ENCODE measurements around the gene CCDC88C.

CCDC88C gene

GRCh38 chr14:91385697-91386096 lies 31.9 kb downstream of the CCDC88C start:
- peaks cover 72% of the 10 kb centered on the region for H3K4me1 Mint-ChIP-seq (ENCODE audit: low read depth)
- peaks cover 32% of the 10 kb centered on the region for H3K36me3 Mint-ChIP-seq (ENCODE audit: low read depth)
- H3K27ac Mint-ChIP-seq: no peak overlapping the region

GRCh38 chr14:91385224-91385623 lies 32.4 kb downstream of the CCDC88C start:
- Mint-ChIP-seq H3K4me3 (no peak overlapping the region), H3K36me3 (ENCODE audit: low read depth) (peaks cover 28% of the 10 kb centered on the region), H3K27me3 (ENCODE audit: low read depth) (no peaks in the 10 kb centered on the region), H3K4me1 (ENCODE audit: low read depth) (peaks cover 72% of the 10 kb centered on the region), H3K27ac (no peak overlapping the region), H3K9me3 (no peaks in the 10 kb centered on the region)
- DNase-seq (ENCODE audit: low spot score): no peak

More at GRCh38 chr14:91385697-91386096, 31.9 kb downstream of the CCDC88C start:
- Mint-ChIP-seq H3K9me3 (no peaks in the 10 kb centered on the region), H3K4me3 (no peak overlapping the region), H3K27me3 (ENCODE audit: low read depth) (no peaks in the 10 kb centered on the region)
- no peak for DNase-seq (ENCODE audit: low spot score)

GRCh38 chr14:91383439-91383838 lies 34.2 kb downstream of the CCDC88C start:
- Mint-ChIP-seq H3K27me3 (ENCODE audit: low read depth) (no peaks in the 10 kb centered on the region), H3K36me3 (ENCODE audit: low read depth) (peaks cover 33% of the 10 kb centered on the region), H3K27ac (peak overlapping the region; percentile 10), H3K4me1 (ENCODE audit: low read depth) (peaks cover 75% of the 10 kb centered on the region), H3K4me3 (no peak overlapping the region), H3K9me3 (no peaks in the 10 kb centered on the region)
- DNase-seq (ENCODE audit: low spot score): no peak

GRCh38 chr14:91381801-91382670 lies 35.6 kb downstream of the CCDC88C start:
- Mint-ChIP-seq H3K27me3 (ENCODE audit: low read depth) (no peaks in the 10 kb centered on the region), H3K27ac (peak overlapping the region; percentile 50), H3K9me3 (no peaks in the 10 kb centered on the region), H3K36me3 (ENCODE audit: low read depth) (peaks cover 40% of the 10 kb centered on the region), H3K4me3 (peak overlapping the region; percentile 11), H3K4me1 (ENCODE audit: low read depth) (peaks cover 76% of the 10 kb centered on the region)
- no peak for DNase-seq (ENCODE audit: low spot score)

GRCh38 chr14:91380610-91381371 lies 36.8 kb downstream of the CCDC88C start:
- no peak overlapping the region for H3K4me3 Mint-ChIP-seq
- peaks cover 82% of the 10 kb centered on the region for H3K4me1 Mint-ChIP-seq (ENCODE audit: low read depth)
- no peak for DNase-seq (ENCODE audit: low spot score)
- H3K9me3 Mint-ChIP-seq: no peaks in the 10 kb centered on the region
- peaks cover 40% of the 10 kb centered on the region for H3K36me3 Mint-ChIP-seq (ENCODE audit: low read depth)
- peak overlapping the region; percentile 17 for H3K27ac Mint-ChIP-seq
- H3K27me3 Mint-ChIP-seq (ENCODE audit: low read depth): no peaks in the 10 kb centered on the region

GRCh38 chr14:91380123-91380522 lies 37.5 kb downstream of the CCDC88C start:
- Mint-ChIP-seq H3K4me1 (ENCODE audit: low read depth) (peaks cover 86% of the 10 kb centered on the region), H3K27ac (no peak overlapping the region), H3K27me3 (ENCODE audit: low read depth) (no peaks in the 10 kb centered on the region), H3K36me3 (ENCODE audit: low read depth) (peaks cover 43% of the 10 kb centered on the region), H3K9me3 (no peaks in the 10 kb centered on the region), H3K4me3 (no peak overlapping the region)
- no peak for DNase-seq (ENCODE audit: low spot score)

- H3K36me3 Mint-ChIP-seq (ENCODE audit: low read depth): peaks cover 42% of the 10 kb centered on the region
- H3K4me3 Mint-ChIP-seq: no peak overlapping the region
These were observed 38.1 kb downstream of the CCDC88C start for GRCh38 chr14:91379579-91379932.

GRCh38 chr14:91378930-91379578 lies 38.6 kb downstream of the CCDC88C start:
- DNase-seq (ENCODE audit: low spot score): no peak
- peaks cover 89% of the 10 kb centered on the region for H3K4me1 Mint-ChIP-seq (ENCODE audit: low read depth)
- H3K27ac Mint-ChIP-seq: no peak overlapping the region
- no peak overlapping the region for H3K4me3 Mint-ChIP-seq
- peaks cover 44% of the 10 kb centered on the region for H3K36me3 Mint-ChIP-seq (ENCODE audit: low read depth)
- H3K27me3 Mint-ChIP-seq (ENCODE audit: low read depth): no peaks in the 10 kb centered on the region
- H3K9me3 Mint-ChIP-seq: no peaks in the 10 kb centered on the region

More at GRCh38 chr14:91379579-91379932, 38.1 kb downstream of the CCDC88C start:
- DNase-seq (ENCODE audit: low spot score): no peak
- Mint-ChIP-seq H3K4me1 (ENCODE audit: low read depth) (peaks cover 87% of the 10 kb centered on the region), H3K9me3 (no peaks in the 10 kb centered on the region), H3K27me3 (ENCODE audit: low read depth) (no peaks in the 10 kb centered on the region), H3K27ac (no peak overlapping the region)

GRCh38 chr14:91377700-91378652 lies 39.6 kb downstream of the CCDC88C start:
- H3K9me3 Mint-ChIP-seq: no peaks in the 10 kb centered on the region
- H3K27ac Mint-ChIP-seq: peak overlapping the region; percentile 49
- DNase-seq (ENCODE audit: low spot score): peak; percentile 48
- peaks cover 90% of the 10 kb centered on the region for H3K4me1 Mint-ChIP-seq (ENCODE audit: low read depth)
- H3K36me3 Mint-ChIP-seq (ENCODE audit: low read depth): peaks cover 45% of the 10 kb centered on the region
- H3K4me3 Mint-ChIP-seq: peak overlapping the region; percentile 12
- H3K27me3 Mint-ChIP-seq (ENCODE audit: low read depth): no peaks in the 10 kb centered on the region

GRCh38 chr14:91376547-91377477 lies 40.8 kb downstream of the CCDC88C start:
- H3K9me3 Mint-ChIP-seq: no peaks in the 10 kb centered on the region
- H3K4me3 Mint-ChIP-seq: peak overlapping the region; percentile 44
- peak overlapping the region; percentile 45 for H3K27ac Mint-ChIP-seq
- H3K36me3 Mint-ChIP-seq (ENCODE audit: low read depth): peaks cover 42% of the 10 kb centered on the region
- no peaks in the 10 kb centered on the region for H3K27me3 Mint-ChIP-seq (ENCODE audit: low read depth)
- H3K4me1 Mint-ChIP-seq (ENCODE audit: low read depth): peaks cover 89% of the 10 kb centered on the region
- DNase-seq (ENCODE audit: low spot score): no peak

- no peaks in the 10 kb centered on the region for H3K9me3 Mint-ChIP-seq
- peak overlapping the region; percentile 39 for H3K4me3 Mint-ChIP-seq
- H3K4me1 Mint-ChIP-seq (ENCODE audit: low read depth): peaks cover 86% of the 10 kb centered on the region
- DNase-seq (ENCODE audit: low spot score): no peak
- H3K27me3 Mint-ChIP-seq (ENCODE audit: low read depth): no peaks in the 10 kb centered on the region
- peaks cover 42% of the 10 kb centered on the region for H3K36me3 Mint-ChIP-seq (ENCODE audit: low read depth)
- H3K27ac Mint-ChIP-seq: peak overlapping the region; percentile 86
These were observed 41.7 kb downstream of the CCDC88C start for GRCh38 chr14:91375720-91376452.

Data from T-helper 2 cell treated with Interferon-gamma antibody and Interleukin-4, amounts not matched to agents 5 μg/mL and 100 μg/mL, for 36 hours (primary cell).